ENCODE results near the gene SPINK5.

The SPINK5 gene

DNA sequence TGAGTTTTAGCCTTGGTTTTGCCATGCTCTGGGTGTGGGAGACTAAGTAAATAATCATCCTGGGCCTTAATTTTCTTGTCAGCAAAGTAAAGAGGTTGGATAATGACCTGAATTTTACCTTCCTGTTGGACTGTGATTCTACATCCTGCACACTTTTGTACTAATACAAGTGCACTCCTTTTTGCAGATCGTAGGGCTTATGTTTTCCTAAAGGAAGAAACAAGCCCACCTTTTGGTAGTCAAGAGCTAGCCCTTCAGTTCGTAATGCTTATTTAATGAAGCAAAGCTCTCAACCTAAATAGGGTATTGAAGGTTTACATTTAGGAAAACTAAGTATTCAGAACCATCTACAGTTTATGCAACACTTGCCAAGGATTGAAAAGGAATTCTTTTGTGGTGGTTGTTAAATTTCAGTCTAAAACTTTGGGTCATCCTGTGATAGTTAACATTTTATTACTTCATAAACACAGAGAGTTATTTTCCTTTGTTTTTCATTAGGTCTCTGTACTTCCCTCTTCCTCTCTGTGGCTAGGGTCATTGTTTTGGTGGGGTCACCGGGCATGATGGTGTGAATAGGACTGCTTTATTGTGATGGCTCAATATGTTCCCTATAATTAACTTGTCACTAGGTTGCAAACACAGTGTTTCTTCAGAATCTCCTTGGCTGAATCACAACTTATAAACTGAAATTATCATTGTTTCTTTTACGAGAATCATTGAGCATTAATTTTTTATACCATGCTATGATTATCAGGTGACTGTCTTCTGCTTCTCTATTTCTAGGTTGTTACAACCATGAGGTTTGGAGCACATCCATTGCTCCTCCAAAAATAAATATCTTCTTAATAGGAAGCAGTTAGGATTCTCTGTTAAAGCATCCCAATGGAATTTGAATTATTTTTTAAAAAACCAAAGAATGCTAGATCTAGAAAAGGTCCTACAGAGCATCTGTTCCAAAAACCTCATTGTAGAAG is 28.5 kb downstream of the SPINK5 start:
- DNase-seq (ENCODE audit: low read depth) = no peak

DNA sequence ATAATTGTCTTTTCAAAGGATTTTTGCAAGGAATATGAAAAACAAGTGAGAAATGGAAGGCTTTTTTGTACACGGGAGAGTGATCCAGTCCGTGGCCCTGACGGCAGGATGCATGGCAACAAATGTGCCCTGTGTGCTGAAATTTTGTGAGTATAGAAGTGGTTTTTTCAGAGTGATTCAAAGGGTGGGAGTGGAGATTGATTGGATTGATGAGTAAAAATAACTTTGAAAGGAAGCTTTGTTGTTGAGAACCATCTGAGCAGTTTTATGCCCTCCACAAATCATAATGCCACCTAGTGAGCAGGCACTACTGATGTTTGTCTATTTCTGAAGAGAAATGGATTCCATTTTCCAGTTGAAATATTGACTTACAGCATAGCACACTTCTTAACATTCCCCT is 30.6 kb downstream of the SPINK5 start:
- DNase-seq (ENCODE audit: low read depth) = no peak

DNA sequence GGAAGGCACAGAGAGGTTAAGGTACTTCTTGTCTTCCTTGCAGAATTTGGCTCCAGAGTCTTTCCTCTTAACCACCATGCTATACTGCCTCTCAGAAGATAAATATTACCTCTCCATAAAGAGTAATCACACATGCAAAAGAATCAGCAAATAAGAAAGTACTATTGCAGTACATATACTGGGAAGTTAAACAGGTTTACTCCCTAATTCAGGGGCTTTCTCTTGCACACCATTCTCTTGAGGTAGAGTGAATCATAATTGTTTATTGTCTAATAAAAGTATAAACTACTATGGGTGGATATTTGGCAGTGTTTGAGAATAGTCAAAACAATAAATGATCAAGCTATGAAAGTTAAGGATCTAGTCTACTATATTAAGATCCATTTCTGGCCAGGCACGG is 40.4 kb downstream of the SPINK5 start:
- DNase-seq (ENCODE audit: low read depth) = no peak

DNA sequence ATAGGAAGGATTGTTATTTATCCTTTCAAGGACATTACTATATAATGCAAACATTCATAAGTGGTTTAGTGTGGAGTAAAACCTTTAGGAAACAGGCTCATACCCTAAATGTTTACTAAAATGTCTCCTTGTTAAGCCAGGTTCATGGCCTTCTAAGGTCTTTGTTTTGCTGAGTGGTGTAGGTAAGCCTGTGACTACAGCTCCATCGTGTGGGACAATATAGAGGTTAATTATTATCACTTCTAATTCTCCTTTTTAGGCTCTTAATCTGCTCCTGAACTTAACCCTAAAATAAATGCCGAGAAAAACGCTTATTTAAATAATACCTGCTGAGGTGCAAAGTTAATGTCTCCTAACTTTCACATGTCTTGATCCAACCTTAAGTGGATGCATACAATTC is 43.8 kb downstream of the SPINK5 start:
- DNase-seq (ENCODE audit: low read depth) = no peak

DNA sequence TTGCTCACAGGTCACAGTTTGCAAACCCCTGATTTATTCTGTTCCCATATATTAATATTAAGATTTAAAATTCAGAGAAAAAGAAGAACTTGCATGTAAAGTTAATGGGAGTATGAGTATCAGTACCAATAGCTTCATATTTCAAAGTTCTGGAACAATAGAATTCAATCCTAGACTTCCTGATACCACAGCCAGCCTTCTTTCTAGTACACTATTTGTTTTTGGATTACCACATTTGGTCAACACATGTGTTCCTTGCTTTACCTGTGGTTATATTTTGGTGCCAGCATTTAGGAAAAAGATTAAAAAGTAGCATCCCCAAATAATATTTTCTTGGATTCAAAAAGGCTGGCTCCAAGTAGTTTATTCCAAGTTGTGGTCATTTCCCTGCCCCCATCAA is 49.5 kb downstream of the SPINK5 start:
- DNase-seq (ENCODE audit: low read depth) = no peak

DNA sequence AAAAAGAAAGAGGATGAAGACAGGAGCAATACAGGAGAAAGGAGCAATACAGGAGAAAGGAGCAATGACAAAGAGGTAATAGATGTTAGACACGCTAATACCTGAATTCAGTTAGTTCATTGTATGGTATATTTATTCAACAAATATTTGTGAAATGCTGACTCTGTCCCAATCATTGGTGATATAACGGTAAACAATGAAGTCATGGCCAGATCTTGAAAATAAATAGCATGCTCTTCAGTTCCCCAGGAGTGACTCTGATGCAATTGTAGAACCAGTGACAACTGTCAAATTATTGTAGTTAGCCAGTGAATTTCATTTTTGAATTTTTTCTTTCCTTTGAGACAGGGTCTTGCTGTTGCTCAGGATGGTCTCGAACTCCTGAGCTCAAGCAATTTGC is 56.5 kb downstream of the SPINK5 start:
- no peak for DNase-seq (ENCODE audit: low read depth)

DNA sequence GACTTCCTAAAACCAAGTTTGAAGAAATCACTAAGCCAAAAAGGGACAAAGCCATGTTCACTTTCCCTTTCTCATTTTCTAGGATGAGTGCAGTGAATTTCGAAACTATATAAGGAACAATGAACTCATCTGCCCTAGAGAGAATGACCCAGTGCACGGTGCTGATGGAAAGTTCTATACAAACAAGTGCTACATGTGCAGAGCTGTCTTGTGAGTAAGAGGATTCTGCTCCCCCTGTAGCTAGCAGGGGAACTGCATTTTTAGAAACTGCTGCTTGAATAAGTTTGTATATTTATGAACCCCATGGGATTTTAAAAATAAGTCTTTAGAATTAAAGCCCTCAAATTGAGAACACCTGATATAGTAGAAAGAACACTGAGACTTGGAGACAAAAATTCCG is 61.9 kb downstream of the SPINK5 start:
- DNase-seq (ENCODE audit: low read depth) = no peak

DNA sequence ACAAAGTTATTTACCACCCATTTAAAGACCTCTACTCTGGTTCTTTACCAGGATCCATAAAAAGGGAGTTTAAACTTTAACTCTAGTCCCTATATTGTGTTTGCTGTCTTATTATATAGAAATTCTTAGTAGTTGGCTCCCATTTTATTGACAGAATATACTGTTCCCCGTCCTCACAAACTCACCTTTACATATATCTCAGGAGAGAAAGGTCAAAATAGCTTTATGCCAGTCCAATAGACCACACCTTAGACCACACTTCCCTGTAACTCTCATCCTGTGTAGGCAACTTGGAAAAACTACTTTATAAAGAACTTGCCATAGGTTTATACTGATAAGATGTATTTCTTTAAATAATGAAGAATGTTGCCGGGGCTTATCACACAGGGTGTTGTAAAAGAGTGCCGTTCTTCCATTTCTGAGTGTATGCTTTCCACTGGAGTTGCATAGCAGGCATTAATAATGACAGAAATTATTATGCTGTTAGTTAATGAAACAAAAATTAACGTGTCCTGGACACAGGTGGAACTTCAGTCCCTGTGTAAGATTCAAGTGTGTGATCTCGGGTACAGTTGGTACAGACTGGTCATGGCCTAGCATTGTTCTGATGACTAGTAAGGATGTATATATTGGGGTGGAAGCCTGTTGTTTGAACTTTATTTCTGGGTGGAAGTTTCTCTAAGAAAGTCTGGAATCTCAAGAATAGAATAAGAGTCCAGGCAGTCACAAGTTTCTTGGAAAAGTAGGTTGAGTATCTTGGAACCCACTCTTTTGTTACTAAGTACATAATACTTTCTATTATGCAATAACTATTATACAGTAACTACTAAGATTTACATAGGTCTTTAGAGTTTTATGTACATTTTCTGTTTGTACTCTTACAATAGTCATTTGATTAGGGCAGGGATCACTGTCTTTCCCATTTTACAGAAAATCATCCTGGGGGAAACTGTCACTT is 71.6 kb downstream of the SPINK5 start:
- DNase-seq (ENCODE audit: low read depth) = no peak

DNA sequence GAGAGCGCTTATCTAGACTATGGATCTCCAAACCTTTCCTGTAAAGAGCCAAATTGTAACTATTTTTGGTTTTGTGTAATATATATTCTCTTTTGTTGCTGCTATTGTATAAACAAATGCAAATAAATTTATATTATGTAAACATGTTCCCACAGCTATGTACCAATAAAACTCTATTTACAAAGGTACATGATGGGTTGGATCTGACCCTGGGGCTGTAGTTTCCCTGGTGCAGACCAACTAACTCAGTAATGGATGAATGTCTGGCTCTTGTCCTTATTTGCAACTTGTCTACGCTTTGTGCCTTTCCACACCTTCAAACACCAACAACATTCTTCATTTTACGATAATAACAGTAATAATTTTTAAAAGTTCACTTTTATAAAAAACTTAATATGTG is 77.1 kb downstream of the SPINK5 start:
- no peak for DNase-seq (ENCODE audit: low read depth)

DNA sequence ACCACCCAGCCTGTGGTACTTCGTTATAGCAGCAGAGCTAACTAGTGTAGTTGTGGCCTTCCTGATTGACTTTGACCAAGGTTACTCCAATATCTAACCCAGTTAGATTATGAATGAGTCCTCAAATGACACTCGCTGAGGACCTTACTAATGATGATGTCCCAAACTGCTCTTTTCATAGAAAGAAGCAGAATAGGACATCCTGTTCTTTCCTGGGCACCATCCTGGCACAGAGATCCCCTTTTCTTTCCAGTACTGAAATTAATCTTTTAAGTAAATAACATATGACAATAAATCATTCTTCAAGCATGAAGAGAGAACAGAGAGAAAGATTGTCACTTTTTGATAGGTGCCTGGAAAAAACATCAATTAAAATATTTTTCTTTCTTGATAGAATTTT is 77.9 kb downstream of the SPINK5 start:
- DNase-seq (ENCODE audit: low read depth) = no peak

DNA sequence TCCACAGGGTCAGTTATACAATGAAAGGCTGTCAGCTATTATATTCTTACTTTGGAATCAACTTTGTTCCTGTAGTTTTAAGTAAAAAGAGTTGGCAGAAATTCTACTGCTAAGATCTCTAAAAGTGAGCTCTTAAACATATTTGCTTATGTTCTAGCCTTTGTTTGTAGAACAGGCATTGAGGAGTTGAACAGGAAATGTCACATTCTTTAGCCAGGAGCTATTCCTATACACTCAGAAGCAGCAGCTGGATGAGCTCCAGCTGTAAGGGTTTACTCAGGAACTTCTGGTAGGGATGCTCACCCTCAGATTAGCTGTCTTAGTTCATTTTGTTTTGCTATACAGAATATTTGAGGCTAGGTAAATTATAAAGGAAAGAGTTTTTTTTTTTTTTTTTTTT is 82.1 kb downstream of the SPINK5 start:
- no peak for DNase-seq (ENCODE audit: low read depth)

DNA sequence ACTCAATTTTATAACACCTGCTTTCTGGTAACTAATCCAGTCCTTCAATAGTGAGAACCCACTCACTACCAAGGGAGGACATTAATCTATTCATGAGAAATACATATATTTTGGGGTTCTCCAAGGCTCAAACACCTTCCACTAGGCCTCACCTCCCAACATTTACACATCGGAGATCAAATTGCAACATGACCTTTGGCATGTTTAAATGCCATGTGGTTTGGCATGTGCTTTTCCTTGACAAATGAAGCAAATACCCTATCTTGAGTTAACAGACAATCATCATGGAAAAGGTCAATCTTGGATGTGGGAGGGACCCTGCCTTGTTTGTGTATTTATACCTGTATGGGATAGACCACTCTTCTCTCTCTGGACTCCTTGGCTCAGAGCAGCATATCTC is 82.7 kb downstream of the SPINK5 start:
- DNase-seq (ENCODE audit: low read depth) = no peak

DNA sequence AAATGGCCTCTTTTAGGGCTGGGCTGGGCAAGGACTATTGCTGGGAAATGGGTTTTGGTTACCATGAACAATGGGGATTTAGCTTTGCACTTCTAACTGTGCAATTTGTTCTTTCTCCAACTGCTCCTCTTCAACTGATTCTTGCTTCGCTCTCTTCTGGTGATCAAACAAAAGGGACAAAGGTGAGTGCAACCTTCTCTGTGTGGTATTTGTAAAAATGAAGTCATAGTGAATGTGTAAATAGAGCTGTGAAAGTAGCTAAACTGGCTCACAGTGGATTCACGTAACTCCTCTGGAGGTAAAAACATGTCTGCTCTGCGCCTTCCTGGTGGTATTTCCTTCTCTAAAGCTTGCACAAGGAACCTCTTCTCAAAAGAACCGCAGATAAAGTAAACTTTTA is 83.6 kb downstream of the SPINK5 start:
- no peak for DNase-seq (ENCODE audit: low read depth)

DNA sequence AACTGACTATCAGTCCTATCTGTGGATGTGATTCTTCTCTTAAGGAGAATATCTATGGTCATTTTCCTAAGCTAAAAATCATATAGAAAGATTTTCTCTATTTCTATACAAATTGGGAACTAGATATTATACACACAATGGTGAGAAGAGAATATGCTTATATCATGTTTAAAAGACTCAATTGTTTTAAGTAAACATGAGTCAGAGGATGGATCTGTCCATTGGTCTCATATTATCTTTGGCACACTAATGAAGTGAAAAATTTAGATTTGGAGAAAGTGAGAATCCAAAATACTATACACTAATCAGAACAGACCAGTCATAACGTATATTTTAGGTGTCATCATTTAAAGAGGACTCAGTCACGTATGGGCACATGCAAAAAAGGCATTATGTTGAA is 88.1 kb downstream of the SPINK5 start:
- no peak for DNase-seq (ENCODE audit: low read depth)

DNA sequence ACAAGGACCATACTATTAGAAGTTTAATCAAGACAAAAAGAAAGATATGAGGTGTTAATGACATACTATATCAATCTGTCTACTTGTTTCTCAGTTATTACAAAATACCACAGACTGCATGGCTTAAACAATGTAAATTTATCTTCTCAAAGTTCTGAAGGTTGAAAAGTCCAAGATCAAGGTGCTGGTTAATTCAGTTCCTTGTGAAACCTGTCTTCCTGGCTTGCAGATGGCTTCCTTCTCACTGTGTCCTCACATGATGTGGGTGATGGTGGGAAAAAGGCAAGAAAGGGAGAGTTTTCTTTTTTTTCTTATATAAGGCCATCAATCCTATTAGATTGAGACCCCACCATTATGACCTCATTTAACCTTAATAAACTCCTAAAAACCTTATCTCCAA is 89.0 kb downstream of the SPINK5 start:
- DNase-seq (ENCODE audit: low read depth) = no peak

DNA sequence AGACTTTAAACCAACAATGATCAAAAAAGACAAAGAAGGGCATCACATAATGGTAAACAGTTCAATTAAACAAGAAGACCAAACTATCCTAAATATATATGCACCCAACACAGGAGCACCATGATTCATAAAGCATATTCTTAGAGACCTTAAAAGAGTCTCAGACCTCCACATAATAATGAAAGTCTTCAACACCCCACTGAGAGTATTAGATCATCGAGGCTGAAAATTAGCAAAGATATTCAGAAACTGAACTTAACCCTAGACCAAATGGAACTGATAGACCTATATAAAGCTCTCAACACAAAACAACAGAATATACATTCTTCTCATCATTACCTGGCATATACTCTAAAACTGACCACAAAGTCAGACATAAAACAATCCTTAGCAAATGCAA is 92.8 kb downstream of the SPINK5 start:
- no peak for DNase-seq (ENCODE audit: low read depth)

DNA sequence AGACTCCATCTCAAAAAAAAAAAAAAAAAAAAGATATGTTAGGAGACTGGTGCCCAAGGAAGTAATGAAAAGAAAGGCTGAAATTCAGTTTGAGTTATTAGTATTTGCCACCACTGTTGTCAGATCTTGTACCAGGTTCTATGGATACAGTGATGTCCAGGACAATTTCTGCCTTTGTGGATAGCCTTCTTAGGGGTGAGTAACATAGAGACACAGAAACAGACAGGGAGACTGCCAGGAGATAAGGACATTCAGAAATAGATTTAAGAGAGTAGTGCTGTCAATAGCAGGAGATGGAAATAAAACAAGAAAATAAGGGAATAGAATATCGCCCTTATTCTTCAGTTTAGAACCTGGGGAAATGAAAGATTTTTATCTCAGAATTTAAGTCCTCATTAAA is 98.3 kb downstream of the SPINK5 start:
- no peak for DNase-seq (ENCODE audit: low read depth)

DNA sequence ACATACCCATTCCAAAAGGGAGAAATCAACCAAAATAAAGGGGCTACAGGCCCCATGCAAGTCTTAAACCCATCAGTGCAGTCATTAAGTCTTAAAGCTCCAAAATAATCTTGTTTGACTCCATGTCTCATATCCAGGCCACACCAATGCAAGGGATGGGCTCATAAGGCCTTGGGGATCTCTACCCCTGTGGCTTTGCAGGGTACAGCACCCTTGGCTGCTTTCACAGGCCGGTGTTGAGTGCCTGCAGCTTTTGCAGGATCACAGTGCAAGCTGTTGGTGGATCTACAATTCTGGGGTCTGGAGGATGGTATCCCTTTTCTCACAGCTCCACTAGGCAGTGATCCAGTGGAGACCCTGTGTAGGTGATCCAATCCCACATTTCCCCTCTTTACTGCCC is 99.6 kb downstream of the SPINK5 start:
- no peak for DNase-seq (ENCODE audit: low read depth)

DNA sequence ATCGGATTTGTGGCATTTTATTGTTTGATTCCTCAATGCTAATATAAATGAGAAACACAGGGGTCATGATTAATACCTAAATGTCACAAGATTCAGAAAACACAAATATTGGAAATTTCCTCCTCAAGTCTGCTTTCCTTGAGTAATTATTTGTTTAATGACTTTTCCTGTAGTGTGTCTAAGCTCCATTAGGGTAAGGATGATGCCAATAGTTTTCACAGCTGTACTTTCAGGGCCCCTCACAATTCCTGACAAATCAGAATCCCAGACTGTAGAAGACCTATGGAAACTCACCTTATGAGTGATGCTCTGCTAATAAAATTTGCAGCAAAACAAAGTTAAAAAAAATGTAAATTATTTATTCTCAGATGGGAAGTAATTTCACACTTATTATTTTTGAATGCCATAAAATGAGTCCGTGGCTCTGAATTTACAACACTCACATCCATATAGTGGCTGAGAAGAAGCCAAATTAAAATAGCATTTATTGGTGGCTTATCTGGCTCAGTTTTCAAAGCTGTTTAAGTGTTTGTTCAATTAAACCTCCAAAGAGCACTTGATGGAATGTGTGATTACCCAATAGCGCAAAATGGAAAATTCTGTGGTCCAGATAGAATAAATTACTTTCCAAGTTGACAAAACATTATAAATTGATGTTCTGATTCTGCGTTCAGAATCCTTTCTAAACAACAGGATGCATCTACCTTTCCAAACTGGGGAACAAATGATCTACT is 102.9 kb downstream of the SPINK5 start:
- no peak for DNase-seq (ENCODE audit: low read depth)

DNA sequence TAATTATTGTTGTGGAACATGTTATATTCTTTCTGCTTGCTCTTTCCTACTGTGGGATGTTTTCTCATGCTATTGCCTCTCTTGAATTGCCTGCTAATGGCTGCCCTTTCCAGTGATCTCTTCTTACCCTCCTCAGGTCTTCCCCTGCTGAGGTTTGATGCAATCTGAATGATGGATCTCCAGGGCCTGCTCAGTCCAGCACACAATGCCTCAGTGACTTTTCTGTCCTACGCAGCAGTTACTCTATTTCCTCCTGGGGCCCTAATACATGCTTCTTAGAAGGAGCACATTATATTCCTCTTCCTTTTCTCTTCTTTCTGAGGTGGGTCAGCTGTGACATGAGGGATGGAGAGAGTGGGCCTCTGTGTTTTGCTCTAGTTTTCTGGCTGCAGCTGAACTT is 104.5 kb downstream of the SPINK5 start, which contains the start of gene SPINK14:
SPINK14 (plus strand) TSS at position 301 of the 400 bp plus-strand sequence. CDS start 1,187 bp downstream, outside the sequence.
- no peak for DNase-seq (ENCODE audit: low read depth)

DNA sequence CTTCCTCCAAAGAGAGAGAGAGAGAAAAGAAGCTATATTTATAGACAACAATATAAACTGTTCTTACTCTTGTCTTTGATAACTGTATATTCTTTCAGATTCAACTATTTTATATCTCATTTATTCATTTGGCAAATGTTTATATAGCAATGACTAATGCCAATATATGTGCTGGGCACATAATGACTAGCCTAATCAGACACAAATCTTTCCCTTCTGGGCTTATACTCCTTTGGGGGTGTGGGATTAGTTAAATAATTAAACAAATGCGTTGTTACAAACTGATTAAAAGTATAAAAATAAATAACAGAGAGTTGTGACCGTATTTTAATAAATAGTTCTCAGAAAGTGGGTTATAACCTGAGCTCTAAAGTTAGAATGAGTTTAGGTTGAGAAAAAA is 108.6 kb downstream of the SPINK5 start:
- DNase-seq (ENCODE audit: low read depth) = no peak

DNA sequence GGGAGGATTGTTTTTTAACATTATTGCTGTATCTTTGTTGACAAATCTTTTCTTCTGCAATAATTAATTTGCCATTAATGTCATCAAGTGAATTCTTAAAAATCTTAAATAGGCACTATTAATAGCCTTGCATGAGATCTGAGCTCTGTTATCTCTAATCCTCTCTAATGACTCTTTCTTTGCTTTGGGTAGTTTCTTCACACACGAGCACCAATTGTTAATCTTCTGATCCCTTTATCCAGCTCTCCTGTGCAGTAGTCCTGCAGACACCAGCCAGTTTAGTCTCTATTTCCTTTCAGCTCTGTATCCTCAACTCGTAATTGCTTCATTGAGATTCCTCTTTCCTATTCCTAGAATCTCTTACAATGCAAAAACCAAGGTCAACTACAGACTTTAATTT is 112.7 kb downstream of the SPINK5 start:
- no peak for DNase-seq (ENCODE audit: low read depth)

Data from stimulated activated CD4-positive, alpha-beta T cell treated with anti-CD3 and anti-CD28 coated beads, Interleukin-2, amount 100 ng/mL, for 4 hours (primary cell).